ENCODE data around the gene PTX4.

PTX4 gene

GRCh38 chr16:1488054-1488601, 616 bp downstream of the PTX4 start:
- TF ChIP-seq, protein P1, sequence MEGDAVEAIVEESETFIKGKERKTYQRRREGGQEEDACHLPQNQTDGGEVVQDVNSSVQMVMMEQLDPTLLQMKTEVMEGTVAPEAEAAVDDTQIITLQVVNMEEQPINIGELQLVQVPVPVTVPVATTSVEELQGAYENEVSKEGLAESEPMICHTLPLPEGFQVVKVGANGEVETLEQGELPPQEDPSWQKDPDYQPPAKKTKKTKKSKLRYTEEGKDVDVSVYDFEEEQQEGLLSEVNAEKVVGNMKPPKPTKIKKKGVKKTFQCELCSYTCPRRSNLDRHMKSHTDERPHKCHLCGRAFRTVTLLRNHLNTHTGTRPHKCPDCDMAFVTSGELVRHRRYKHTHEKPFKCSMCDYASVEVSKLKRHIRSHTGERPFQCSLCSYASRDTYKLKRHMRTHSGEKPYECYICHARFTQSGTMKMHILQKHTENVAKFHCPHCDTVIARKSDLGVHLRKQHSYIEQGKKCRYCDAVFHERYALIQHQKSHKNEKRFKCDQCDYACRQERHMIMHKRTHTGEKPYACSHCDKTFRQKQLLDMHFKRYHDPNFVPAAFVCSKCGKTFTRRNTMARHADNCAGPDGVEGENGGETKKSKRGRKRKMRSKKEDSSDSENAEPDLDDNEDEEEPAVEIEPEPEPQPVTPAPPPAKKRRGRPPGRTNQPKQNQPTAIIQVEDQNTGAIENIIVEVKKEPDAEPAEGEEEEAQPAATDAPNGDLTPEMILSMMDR (IDR thresholded peaks at IDR 0.05), result no peak

DNA sequence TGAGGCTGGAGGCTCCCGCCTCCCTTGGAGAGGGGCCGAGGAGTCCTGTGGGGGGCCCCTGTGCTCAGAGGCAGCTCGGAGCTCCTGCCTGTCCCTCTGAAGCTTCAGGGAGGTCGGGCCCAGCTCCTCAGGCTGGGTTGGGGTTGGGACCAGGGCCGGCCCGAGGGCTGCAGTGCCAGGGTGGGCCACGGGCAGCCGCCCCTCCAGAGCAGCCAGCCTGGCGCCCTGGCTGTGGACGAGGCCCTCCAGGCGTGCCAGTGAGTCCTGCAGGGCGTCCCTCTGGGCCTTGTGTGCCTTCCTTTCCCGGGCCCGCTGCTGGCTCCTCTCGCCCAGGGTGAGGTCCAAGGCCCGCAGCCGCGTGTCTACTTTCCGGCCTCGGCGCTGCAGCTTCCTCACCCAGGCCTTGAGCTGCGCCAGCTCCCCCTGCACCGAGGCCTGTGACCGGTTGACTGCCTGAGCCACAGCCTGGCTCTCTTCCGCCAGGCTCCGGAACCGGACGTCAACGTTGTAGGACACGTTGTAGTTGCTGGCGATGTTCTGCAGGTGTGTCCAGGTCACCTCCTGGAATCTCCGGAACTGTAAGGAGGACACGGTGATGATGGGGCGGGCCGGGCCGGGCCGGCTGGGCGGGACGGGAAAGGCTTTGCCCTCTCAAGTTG, 1.2 kb downstream of the PTX4 start:
- TF ChIP-seq, protein P1 (IDR thresholded peaks at IDR 0.05), result no peak

- TF ChIP-seq, protein P1 (IDR thresholded peaks at IDR 0.05), result no peak
Measured at GRCh38 chr16:1486551-1487390, 2.0 kb downstream of the PTX4 start.

GRCh38 chr16:1485847-1486496, 2.8 kb downstream of the PTX4 start:
- TF ChIP-seq, protein P1 (IDR thresholded peaks at IDR 0.05), result no peak

DNA sequence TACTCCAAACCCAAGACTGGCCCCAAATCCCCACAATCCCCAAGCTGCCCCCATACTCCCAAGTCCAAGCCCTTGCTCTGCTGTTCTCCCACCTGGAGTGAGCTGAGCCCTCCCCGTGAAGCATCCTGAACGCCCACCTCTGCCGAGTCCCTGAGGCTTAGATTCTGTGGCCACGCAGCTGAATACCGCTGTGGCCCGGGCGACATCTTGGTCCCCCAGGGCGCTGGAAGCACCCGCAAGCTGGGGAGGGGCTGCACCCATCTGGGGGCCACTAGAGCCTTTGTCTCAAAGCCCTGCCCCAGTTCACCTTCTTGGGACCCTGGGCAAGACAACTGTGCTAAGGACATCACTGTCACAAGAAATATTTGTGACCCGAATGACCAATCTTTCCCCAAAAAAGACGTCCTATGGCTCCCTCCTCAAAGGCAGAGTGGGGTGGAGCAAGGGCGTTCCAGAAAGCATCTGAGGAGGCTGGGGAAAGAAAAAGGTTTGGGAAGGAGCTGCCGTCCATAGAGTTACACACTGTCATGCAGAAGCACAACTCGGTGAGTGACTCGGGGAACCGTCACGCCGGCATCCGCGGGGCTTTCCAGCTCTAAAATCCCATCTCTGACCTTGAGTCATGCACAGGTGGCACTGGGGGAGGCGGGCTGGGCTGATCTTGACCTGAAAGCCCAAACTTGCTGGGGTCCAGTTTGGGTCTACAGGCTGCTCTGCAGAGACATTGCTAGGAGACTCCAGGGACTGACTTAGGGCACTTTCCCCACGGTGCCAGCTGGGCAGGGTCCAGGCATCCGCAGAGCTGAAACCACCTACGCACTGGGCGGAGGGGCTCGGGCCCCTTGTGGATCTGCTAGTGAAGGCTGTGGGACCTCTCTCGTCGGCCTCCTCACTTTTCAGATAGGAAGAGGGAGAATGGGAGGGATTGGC, 6.6 kb downstream of the PTX4 start:
- TF ChIP-seq, protein P1 (IDR thresholded peaks at IDR 0.05), result no peak

DNA sequence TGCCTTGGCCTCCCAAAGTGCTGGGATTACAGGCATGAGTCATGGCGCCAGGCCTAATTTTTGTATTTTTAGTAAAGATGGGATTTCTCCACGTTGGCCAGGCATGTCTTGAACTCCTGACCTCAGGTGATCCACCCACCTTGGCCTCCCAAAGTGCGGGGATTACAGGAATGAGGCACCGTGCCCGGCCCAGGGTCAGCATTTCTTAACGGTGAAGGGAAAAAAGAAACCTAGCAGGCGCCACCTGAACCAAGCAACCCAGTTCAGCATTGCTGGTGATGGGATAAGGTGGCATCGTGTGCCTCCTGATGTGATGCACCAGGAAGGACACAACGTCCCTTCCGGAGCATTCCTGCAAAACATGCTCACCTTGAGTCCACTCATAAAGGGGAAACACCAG, 11.7 kb downstream of the PTX4 start:
- TF ChIP-seq, protein P1 (IDR thresholded peaks at IDR 0.05), result no peak
